IMR-90 (cell line): ENCODE results near the gene GPSM1.

Source experiments
- BHLHE40 ChIP-seq: fragments of 150-350 bp; IDR thresholded peaks from 2 replicates; pipeline ENCODE4 v1.6.1; 2016; ENCODE audit warnings: mild to moderate bottlenecking, low read depth, low read length
- CEBPB ChIP-seq: IDR thresholded peaks from 2 replicates; pipeline ENCODE4 v1.6.1; 2012; ENCODE audit warnings: low read depth, low read length, improper control_type of control experiment
- CHD1 ChIP-seq: IDR thresholded peaks from 2 replicates; pipeline ENCODE4 v1.6.1; 2012; ENCODE audit warnings: low read depth, low read length, improper control_type of control experiment
- CTCF ChIP-seq: conservative IDR thresholded peaks from 2 replicates; pipeline ENCODE4 v1.5.1; 2012; ENCODE audit warnings: mild to moderate bottlenecking, low read depth, low read length, improper control_type of control experiment
- MAFK ChIP-seq: IDR thresholded peaks from 2 replicates; pipeline ENCODE4 v1.6.1; 2012; ENCODE audit warnings: low read depth, low read length, improper control_type of control experiment
- MXI1 ChIP-seq: IDR thresholded peaks from 2 replicates; pipeline ENCODE4 v1.6.1; 2012; ENCODE audit warnings: low read depth, mild to moderate bottlenecking, low read length, moderate library complexity, borderline replicate concordance
- POLR2A ChIP-seq: IDR thresholded peaks from 2 replicates; pipeline ENCODE4 v1.6.1; 2012; ENCODE audit warnings: mild to moderate bottlenecking, low read depth, low read length
- RAD21 ChIP-seq: IDR thresholded peaks from 2 replicates; pipeline ENCODE4 v1.6.1; 2012; ENCODE audit warnings: low read length, improper control_type of control experiment
- RFX5 ChIP-seq: IDR thresholded peaks from 2 replicates; pipeline ENCODE4 v1.8.0; 2012; ENCODE audit warnings: low read depth, mild to moderate bottlenecking, low read length, moderate library complexity
- SMC3 ChIP-seq: fragments of 150-350 bp; IDR thresholded peaks from 2 replicates; pipeline ENCODE4 v1.6.1; 2016; ENCODE audit warnings: low read depth, mild to moderate bottlenecking, antibody characterized with exemption, low read length, moderate library complexity
- USF2 ChIP-seq: fragments of 150-350 bp; IDR thresholded peaks from 2 replicates; pipeline ENCODE4 v1.6.1; 2017; ENCODE audit warnings: mild to moderate bottlenecking, antibody characterized with exemption, low read length, low read depth
- TF ChIP-seq, protein P1 (sequence below): fragments of 150-350 bp; IDR thresholded peaks from 2 replicates; pipeline ENCODE4 v1.6.1; 2016; ENCODE audit warnings: low read depth, mild to moderate bottlenecking, low read length, moderate library complexity, borderline replicate concordance

DNA sequence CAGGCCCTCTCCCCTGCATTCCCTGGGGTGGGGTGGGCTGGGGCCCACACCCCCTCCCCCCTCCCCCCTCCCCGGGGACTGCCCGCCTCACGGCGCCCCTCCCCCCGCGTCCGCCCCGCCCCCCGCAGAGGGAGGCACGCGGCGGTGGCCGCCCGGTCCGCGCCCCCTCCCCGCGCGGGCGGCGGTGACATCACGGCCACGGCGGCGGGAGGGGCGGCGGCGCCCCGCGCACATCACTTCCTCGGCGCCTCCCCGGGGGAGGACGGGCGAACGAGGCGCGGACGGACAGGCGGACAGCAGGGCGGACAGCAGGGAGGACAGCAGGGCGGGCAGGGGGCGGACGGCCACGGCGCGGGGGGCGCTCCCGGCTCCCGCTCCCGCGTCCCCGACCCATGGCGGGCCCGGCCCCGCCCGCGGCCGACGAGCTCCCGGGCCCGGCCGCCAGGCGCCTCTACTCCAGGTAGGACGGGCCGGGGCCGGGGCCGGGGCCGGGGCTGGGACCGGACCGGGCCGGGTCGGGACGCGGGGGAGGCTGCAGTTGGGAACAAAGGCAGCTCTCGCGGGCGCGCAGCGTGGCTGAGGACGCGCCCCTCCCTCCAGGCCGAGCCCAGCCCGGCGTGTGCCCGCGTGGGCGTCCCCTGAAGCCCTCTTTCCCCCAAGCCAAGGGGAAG lies at the start of gene GPSM1:
- no peak for TF ChIP-seq RFX5
- no peak for TF ChIP-seq CTCF
- peak; percentile 89 for TF ChIP-seq POLR2A
- TF ChIP-seq RAD21 = no peak
- peak; percentile 57; the same call in 1 of the 2 replicates for TF ChIP-seq BHLHE40
- no peak; the same call in 1 of the 2 replicates for TF ChIP-seq MXI1
- TF ChIP-seq, protein P1, sequence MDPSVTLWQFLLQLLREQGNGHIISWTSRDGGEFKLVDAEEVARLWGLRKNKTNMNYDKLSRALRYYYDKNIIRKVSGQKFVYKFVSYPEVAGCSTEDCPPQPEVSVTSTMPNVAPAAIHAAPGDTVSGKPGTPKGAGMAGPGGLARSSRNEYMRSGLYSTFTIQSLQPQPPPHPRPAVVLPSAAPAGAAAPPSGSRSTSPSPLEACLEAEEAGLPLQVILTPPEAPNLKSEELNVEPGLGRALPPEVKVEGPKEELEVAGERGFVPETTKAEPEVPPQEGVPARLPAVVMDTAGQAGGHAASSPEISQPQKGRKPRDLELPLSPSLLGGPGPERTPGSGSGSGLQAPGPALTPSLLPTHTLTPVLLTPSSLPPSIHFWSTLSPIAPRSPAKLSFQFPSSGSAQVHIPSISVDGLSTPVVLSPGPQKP = no peak
- no peak for TF ChIP-seq USF2
- no peak for TF ChIP-seq MAFK
- TF ChIP-seq CEBPB = no peak
- no peak for TF ChIP-seq SMC3
- TF ChIP-seq CHD1 = no peak
